SH-SY5Y (cell line): ENCODE measurements around the gene HAAO.

Experiments used
- GATA2 ChIP-seq: IDR thresholded peaks from 2 replicates; pipeline ENCODE4 v1.6.1; 2011; ENCODE audit warnings: mild to moderate bottlenecking, low read depth, low read length
- GATA3 ChIP-seq: IDR thresholded peaks from 2 replicates; pipeline ENCODE4 v1.6.1; 2011; ENCODE audit warnings: low read depth, mild to moderate bottlenecking, low read length, moderate library complexity

- TF ChIP-seq GATA2 (no peak), GATA3 (no peak)
These were observed 17.4 kb upstream of the HAAO start for GRCh38 chr2:42809819-42810120.
